ENCODE results near the gene CTNNBL1.

DNA sequence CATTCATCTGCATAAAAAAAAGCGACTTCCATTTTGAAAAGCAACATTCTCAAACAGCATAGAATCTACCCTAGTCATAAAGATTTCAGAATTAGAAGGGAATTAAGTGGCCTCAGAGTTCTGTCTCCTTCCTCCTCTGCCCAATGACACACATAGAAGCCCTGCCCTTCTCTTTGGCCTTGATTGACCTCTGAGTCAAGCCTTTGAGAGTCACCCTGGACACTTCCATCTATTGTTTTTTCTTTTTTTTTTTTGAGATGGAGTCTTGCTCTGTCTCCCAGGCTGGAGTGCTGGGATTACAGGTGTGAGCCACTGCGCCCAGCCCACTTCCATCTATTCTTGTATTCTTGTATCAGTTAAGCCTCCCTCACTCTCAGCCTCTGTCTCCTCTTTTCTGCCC is 44.8 kb upstream of the CTNNBL1 start:
- TF ChIP-seq CTCF (conservative IDR thresholded peaks at IDR 0.05 in 1 of 2, IDR thresholded peaks at IDR 0.05 in 1 of 2; ENCODE audit: low read depth in 1 of 2, low read length in 2 of 2) (no peak), EZH2 (IDR thresholded peaks at IDR 0.05; ENCODE audit: low read length, missing control alignments) (no peak)
